ENCODE results near the gene MMP8. TPM values are rescaled to one million over a fixed set of nuclear protein-coding genes. Genes with fewer than 3 reads are reported as not detected.
"Not testable (repeated sequence)": the region's sequence is repeated elsewhere in the genome, so short reads cannot be mapped to it uniquely, and the experiment has no call there.

MMP8 gene
- total and polyA plus RNA-seq, 2 experiments from 2014 or later, result not detected

DNA sequence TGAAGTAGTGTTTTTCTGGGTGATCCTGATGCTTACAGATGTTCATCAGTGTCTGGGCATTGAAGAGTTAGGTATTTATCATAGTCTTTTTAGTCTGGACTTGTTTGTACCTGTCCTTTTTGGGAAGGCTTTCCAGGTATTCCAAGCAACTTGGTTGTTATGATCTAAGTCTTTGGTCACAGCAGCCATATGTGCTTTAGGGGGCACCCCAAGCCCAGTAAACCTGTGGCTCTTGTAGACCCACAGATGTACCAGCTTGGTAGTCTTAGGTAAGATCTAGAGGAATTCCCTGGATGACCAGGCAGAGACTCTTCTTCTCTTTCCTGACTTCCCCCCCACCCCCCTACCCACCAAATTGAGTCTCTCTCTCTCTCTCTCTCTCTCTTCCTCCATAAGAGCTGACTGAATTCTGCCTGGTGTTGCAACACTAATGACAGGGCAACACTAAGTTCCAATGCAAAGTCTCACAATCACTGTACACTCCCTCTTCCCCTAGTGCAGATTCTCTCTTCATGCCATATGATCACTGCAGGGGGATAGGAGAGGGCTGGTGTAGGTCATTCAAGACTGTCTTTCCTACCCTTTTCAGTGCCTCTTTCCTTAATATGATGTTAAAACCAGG is 24.5 kb upstream of the MMP8 start (continued):
- no peak for TF ChIP-seq ZNF462 (CRISPR knock-in tag; IDR thresholded peaks at IDR 0.05)

DNA sequence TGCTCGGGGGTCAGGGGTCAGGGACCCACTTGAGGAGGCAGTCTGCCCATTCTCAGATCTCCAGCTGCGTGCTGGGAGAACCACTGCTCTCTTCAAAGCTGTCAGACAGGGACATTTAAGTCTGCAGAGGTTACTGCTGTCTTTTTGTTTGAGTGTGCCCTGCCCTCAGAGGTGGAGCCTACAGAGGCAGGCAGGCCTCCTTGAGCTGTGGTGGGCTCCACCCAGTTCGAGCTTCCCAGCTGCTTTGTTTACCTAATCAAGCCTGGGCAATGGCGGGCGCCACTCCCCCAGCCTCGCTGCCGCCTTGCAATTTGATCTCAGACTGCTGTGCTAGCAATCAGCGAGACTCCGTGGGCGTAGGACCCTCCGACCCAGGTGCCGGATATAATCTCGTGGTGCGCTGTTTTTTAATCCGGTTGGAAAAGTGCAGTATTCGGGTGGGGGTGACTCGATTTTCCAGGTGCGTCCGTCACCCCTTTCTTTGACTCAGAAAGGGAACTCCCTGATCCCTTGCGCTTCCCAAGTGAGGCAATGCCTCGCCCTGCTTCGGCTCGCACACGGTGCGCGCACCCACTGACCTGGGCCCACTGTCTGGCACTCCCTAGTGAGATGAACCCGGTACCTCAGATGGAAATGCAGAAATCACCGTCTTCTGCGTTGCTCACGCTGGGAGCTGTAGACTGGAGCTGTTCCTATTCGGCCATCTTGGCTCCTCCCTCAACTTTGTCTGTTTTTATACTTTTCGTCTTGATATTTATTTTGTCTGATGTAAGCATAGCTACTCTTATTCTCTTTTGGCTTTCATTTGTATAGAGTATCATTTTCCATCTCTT is 22.2 kb upstream of the MMP8 start:
- peak overlapping the region; percentile 55 for H3K4me3 ChIP-seq
- not testable (repeated sequence) for H3K9me2 ChIP-seq (ENCODE audit: insufficient read depth); H3K27me3 ChIP-seq (ENCODE audit: insufficient read depth); DNase-seq (ENCODE audit: low spot score); H3K36me3 ChIP-seq (ENCODE audit: insufficient read depth); H4K20me1 ChIP-seq (replicated peaks; ENCODE audit: insufficient read depth); H3K36me3 Mint-ChIP-seq (ENCODE audit: low read depth); H3K27ac ChIP-seq (ENCODE audit: low read depth); ATAC-seq; H3F3A ChIP-seq (replicated peaks; ENCODE audit: low read depth); H3K79me2 ChIP-seq (replicated peaks; ENCODE audit: insufficient read depth); H3K27me3 Mint-ChIP-seq (ENCODE audit: insufficient read depth, low read depth, poor library complexity)
- H3K4me1 ChIP-seq (ENCODE audit: insufficient read depth), result peaks cover 22% of the 10 kb centered on the region
- Mint-ChIP-seq H3K27ac (peak overlapping the region; percentile 93), H3K4me3 (peak overlapping the region; percentile 77), H3K4me1 (peaks cover 13% of the 10 kb centered on the region), H3K9me3 (peaks cover 19% of the 10 kb centered on the region)
- peak overlapping the region; percentile 14; the same call in 1 of the 2 replicates for H2AFZ ChIP-seq
- peak overlapping the region; percentile 77 for H3K4me2 ChIP-seq

DNA sequence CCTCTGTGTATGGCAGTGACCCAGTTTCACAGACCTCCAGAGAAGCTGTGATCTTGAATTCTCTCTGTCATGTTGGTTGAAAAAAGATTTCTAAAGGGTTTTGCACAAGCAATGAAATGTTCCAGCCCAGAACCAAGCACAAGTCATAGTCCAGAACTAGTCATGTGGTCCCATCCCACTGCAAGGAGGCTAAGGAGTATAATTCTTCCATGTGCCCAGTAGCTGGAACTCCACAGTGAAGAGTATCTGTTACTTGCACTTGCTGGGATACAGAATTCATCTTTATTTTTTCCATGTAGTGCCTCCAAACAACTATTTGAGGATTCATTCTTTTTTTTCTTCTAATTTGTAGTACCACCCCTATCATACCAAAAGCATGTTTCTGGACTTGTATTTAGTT is 9.9 kb upstream of the MMP8 start:
- no peaks in the 10 kb centered on the region for H3K27me3 ChIP-seq (ENCODE audit: insufficient read depth)
- no peak overlapping the region for H2AFZ ChIP-seq
- H3K4me1 Mint-ChIP-seq, result peaks cover 3% of the 10 kb centered on the region
- no peaks in the 10 kb centered on the region for H3K36me3 Mint-ChIP-seq (ENCODE audit: low read depth)
- H3K4me3 Mint-ChIP-seq, result no peak overlapping the region
- H3K36me3 ChIP-seq (ENCODE audit: insufficient read depth), result no peaks in the 10 kb centered on the region
- H3K4me3 ChIP-seq, result no peak overlapping the region
- no peak overlapping the region for H3K4me2 ChIP-seq
- no peaks in the 10 kb centered on the region for H3K4me1 ChIP-seq (ENCODE audit: insufficient read depth)
- no peaks in the 10 kb centered on the region for H4K20me1 ChIP-seq (replicated peaks; ENCODE audit: insufficient read depth)
- no peak overlapping the region for H3K27ac Mint-ChIP-seq
- H3K9me2 ChIP-seq (ENCODE audit: insufficient read depth), result no peaks in the 10 kb centered on the region
- H3K79me2 ChIP-seq (replicated peaks; ENCODE audit: insufficient read depth), result no peaks in the 10 kb centered on the region
- H3K9me3 Mint-ChIP-seq, result no peaks in the 10 kb centered on the region
- no peak overlapping the region for H3K27ac ChIP-seq (ENCODE audit: low read depth)
- DNase-seq (ENCODE audit: low spot score) (no peak), ATAC-seq (peak; percentile 69)
- H3K27me3 Mint-ChIP-seq (ENCODE audit: insufficient read depth, low read depth, poor library complexity), result no peaks in the 10 kb centered on the region
- no peaks in the 10 kb centered on the region for H3F3A ChIP-seq (replicated peaks; ENCODE audit: low read depth)
- TF ChIP-seq, protein P1, sequence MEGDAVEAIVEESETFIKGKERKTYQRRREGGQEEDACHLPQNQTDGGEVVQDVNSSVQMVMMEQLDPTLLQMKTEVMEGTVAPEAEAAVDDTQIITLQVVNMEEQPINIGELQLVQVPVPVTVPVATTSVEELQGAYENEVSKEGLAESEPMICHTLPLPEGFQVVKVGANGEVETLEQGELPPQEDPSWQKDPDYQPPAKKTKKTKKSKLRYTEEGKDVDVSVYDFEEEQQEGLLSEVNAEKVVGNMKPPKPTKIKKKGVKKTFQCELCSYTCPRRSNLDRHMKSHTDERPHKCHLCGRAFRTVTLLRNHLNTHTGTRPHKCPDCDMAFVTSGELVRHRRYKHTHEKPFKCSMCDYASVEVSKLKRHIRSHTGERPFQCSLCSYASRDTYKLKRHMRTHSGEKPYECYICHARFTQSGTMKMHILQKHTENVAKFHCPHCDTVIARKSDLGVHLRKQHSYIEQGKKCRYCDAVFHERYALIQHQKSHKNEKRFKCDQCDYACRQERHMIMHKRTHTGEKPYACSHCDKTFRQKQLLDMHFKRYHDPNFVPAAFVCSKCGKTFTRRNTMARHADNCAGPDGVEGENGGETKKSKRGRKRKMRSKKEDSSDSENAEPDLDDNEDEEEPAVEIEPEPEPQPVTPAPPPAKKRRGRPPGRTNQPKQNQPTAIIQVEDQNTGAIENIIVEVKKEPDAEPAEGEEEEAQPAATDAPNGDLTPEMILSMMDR (conservative IDR thresholded peaks at IDR 0.05; ENCODE audit: low read depth in 2 of 2), result no peak; a peak in 1 of 4 replicates
- TF ChIP-seq JUNB (IDR thresholded peaks at IDR 0.05; ENCODE audit: unreplicated experiment) (no peak), EZH2 (IDR thresholded peaks at IDR 0.05; ENCODE audit: low read depth, unreplicated experiment) (no peak), STAT1 (IDR thresholded peaks at IDR 0.05; ENCODE audit: unreplicated experiment) (no peak), POLR2AphosphoS5 (IDR thresholded peaks at IDR 0.05; ENCODE audit: low read depth) (no peak), NANOG (IDR thresholded peaks at IDR 0.05; ENCODE audit: borderline replicate concordance) (no peak), CREB1 (CRISPR knock-in tag; IDR thresholded peaks at IDR 0.05; ENCODE audit: low read depth) (no peak)
